ENCODE data around the gene FIGN. TPM values are rescaled to one million over a fixed set of nuclear protein-coding genes. Genes with fewer than 3 reads are reported as not detected.

Gene FIGN
- total and polyA plus RNA-seq, 2 of the 13 experiments (the other 11 are each of a cell fraction or from before 2014, with no cell fraction given) = 6.6 to 6.7 TPM

DNA sequence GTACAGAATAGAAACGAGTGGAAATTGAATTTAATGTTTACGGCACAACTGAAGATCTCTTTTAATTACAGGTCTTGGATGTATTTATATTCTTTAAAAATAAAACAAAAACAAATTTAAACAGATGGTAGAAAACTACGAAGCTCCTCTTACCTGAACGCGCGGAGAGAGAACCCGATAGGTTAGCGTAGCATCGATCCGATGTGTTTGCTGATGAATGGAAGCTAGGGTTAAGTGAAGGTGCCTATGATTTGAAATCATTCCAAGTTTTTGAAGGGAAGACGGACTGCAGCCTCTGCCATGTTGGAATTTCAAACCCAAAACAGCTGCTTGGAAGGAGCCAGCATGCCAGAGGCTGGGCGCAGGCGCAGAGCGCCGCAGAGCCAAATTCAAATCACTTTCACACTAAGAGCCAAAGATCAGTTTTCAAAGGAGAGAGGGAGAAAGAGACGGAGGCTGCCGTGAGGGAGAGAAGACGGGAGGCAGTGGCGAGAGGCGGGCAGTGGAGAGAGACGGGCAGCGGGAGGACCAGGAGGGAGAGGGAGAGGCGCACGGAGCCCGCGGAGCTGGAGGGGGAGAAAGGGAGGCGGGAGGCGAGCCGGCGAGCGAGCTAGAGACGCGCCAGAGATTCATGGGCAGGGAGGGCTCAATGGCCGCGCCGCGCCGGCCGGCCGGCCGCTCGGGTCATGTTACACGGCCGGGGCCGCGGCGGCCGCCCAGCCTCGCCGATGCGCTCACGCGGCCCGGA lies at the start of gene FIGN (continued):
- TF ChIP-seq, protein P1, sequence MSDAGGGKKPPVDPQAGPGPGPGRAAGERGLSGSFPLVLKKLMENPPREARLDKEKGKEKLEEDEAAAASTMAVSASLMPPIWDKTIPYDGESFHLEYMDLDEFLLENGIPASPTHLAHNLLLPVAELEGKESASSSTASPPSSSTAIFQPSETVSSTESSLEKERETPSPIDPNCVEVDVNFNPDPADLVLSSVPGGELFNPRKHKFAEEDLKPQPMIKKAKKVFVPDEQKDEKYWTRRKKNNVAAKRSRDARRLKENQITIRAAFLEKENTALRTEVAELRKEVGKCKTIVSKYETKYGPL (CRISPR knock-in tag; IDR thresholded peaks at IDR 0.05) = no peak
- TF ChIP-seq BRCA1 (CRISPR knock-in tag; IDR thresholded peaks at IDR 0.05) (no peak), ELF1 (CRISPR knock-in tag; IDR thresholded peaks at IDR 0.05) (no peak; the same call in 1 of the 2 replicates), PHF5A (CRISPR knock-in tag; IDR thresholded peaks at IDR 0.05; ENCODE audit: low read depth, unreplicated experiment) (no peak), ZBTB1 (CRISPR knock-in tag; IDR thresholded peaks at IDR 0.05; ENCODE audit: borderline replicate concordance) (no peak), ZNF354B (CRISPR knock-in tag; IDR thresholded peaks at IDR 0.05) (0 out of 2 replicates have a peak, but pooled peaks have one; percentile 25), ZNF451 (CRISPR knock-in tag; IDR thresholded peaks at IDR 0.05) (no peak), TOE1 (CRISPR knock-in tag; IDR thresholded peaks at IDR 0.05) (no peak), TAF15 (IDR thresholded peaks at IDR 0.05; ENCODE audit: low read depth, low read length, poor library complexity, severe bottlenecking) (no peak), THYN1 (CRISPR knock-in tag; IDR thresholded peaks at IDR 0.05; ENCODE audit: borderline replicate concordance, low read depth) (peak; percentile 85; the same call in 1 of the 2 replicates), ZNF34 (CRISPR knock-in tag; IDR thresholded peaks at IDR 0.05; ENCODE audit: borderline replicate concordance) (no peak), ZNF883 (CRISPR knock-in tag; IDR thresholded peaks at IDR 0.05; ENCODE audit: not compliant biosample characterization) (no peak), ZNF607 (CRISPR knock-in tag; IDR thresholded peaks at IDR 0.05; ENCODE audit: borderline replicate concordance) (no peak), HNRNPH1 (optimal IDR thresholded peaks at IDR 0.05; ENCODE audit: low read depth, low read length) (no peak), ZNF510 (CRISPR knock-in tag; IDR thresholded peaks at IDR 0.05; ENCODE audit: low read depth) (no peak), SMAD9 (CRISPR knock-in tag; IDR thresholded peaks at IDR 0.05) (no peak)
- TF ChIP-seq, protein P2, sequence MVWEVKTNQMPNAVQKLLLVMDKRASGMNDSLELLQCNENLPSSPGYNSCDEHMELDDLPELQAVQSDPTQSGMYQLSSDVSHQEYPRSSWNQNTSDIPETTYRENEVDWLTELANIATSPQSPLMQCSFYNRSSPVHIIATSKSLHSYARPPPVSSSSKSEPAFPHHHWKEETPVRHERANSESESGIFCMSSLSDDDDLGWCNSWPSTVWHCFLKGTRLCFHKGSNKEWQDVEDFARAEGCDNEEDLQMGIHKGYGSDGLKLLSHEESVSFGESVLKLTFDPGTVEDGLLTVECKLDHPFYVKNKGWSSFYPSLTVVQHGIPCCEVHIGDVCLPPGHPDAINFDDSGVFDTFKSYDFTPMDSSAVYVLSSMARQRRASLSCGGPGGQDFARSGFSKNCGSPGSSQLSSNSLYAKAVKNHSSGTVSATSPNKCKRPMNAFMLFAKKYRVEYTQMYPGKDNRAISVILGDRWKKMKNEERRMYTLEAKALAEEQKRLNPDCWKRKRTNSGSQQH (CRISPR knock-in tag; IDR thresholded peaks at IDR 0.05; ENCODE audit: low read depth) = peak; percentile 80; the same call in 1 of the 2 replicates
- TF ChIP-seq, protein P3, sequence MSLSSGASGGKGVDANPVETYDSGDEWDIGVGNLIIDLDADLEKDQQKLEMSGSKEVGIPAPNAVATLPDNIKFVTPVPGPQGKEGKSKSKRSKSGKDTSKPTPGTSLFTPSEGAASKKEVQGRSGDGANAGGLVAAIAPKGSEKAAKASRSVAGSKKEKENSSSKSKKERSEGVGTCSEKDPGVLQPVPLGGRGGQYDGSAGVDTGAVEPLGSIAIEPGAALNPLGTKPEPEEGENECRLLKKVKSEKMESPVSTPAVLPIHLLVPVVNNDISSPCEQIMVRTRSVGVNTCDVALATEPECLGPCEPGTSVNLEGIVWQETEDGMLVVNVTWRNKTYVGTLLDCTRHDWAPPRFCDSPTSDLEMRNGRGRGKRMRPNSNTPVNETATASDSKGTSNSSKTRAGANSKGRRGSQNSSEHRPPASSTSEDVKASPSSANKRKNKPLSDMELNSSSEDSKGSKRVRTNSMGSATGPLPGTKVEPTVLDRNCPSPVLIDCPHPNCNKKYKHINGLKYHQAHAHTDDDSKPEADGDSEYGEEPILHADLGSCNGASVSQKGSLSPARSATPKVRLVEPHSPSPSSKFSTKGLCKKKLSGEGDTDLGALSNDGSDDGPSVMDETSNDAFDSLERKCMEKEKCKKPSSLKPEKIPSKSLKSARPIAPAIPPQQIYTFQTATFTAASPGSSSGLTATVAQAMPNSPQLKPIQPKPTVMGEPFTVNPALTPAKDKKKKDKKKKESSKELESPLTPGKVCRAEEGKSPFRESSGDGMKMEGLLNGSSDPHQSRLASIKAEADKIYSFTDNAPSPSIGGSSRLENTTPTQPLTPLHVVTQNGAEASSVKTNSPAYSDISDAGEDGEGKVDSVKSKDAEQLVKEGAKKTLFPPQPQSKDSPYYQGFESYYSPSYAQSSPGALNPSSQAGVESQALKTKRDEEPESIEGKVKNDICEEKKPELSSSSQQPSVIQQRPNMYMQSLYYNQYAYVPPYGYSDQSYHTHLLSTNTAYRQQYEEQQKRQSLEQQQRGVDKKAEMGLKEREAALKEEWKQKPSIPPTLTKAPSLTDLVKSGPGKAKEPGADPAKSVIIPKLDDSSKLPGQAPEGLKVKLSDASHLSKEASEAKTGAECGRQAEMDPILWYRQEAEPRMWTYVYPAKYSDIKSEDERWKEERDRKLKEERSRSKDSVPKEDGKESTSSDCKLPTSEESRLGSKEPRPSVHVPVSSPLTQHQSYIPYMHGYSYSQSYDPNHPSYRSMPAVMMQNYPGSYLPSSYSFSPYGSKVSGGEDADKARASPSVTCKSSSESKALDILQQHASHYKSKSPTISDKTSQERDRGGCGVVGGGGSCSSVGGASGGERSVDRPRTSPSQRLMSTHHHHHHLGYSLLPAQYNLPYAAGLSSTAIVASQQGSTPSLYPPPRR (CRISPR knock-in tag; IDR thresholded peaks at IDR 0.05; ENCODE audit: borderline replicate concordance) = peak; percentile 37; the same call in 1 of the 2 replicates
- TF ChIP-seq, protein P4, sequence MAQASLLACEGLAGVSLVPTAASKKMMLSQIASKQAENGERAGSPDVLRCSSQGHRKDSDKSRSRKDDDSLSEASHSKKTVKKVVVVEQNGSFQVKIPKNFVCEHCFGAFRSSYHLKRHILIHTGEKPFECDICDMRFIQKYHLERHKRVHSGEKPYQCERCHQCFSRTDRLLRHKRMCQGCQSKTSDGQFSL (CRISPR knock-in tag; IDR thresholded peaks at IDR 0.05) = no peak

Data from HepG2 (cell line).